22Rv1 (cell line): ENCODE data around the gene C3AR1.

Source experiments
- H3K27ac ChIP-seq: fragments of 450-650 bp; 2 replicates; pipeline ENCODE4 v1.5.1; 2017
- CTCF ChIP-seq: fragments of 450-650 bp; IDR thresholded peaks from 2 replicates; pipeline ENCODE4 v1.5.1; 2017; ENCODE audit warnings: mild to moderate bottlenecking
- ZFX ChIP-seq: fragments of 450-650 bp; IDR thresholded peaks from 2 replicates; pipeline ENCODE4 v1.6.1; 2017; ENCODE audit warnings: antibody characterized with exemption, borderline replicate concordance

The C3AR1 gene

GRCh38 chr12:8057306-8057705, 8.9 kb downstream of the C3AR1 start:
- H3K27ac ChIP-seq = no peak overlapping the region
- TF ChIP-seq CTCF (no peak), ZFX (no peak)

GRCh38 chr12:8054816-8055215, 11.3 kb downstream of the C3AR1 start:
- H3K27ac ChIP-seq = no peak overlapping the region
- TF ChIP-seq ZFX (no peak), CTCF (no peak)

- TF ChIP-seq CTCF (no peak), ZFX (no peak)
- no peak overlapping the region for H3K27ac ChIP-seq
Observed at GRCh38 chr12:8052679-8053078, 13.5 kb downstream of the C3AR1 start.

- no peak overlapping the region for H3K27ac ChIP-seq
- no peak for TF ChIP-seq CTCF
- TF ChIP-seq ZFX = no peak
Observed at GRCh38 chr12:8050600-8051250, 15.4 kb downstream of the C3AR1 start.

GRCh38 chr12:8048906-8049305, 17.3 kb downstream of the C3AR1 start:
- no peak overlapping the region for H3K27ac ChIP-seq
- TF ChIP-seq CTCF (no peak), ZFX (no peak)

GRCh38 chr12:8047842-8048241, 18.3 kb downstream of the C3AR1 start:
- no peak for TF ChIP-seq CTCF
- TF ChIP-seq ZFX = no peak
- no peak overlapping the region for H3K27ac ChIP-seq

GRCh38 chr12:8045952-8046944, 19.9 kb downstream of the C3AR1 start:
- H3K27ac ChIP-seq = no peak overlapping the region
- TF ChIP-seq ZFX (no peak), CTCF (peak; percentile 99)
